ENCODE results near the gene SUPT5H.

GRCh38 chr19:39516270-39516669 lies 70.9 kb downstream of the SUPT5H start:
- TF ChIP-seq CTCF (IDR thresholded peaks at IDR 0.05) (no peak), POLR2A (IDR thresholded peaks at IDR 0.05) (no peak)
